Stimulated activated CD8-positive, alpha-beta memory T cell treated with anti-CD3 and anti-CD28 coated beads, Interleukin-4, amount 100 ng/mL, for 4 hours (primary cell): ENCODE measurements around the gene MDC1.
A peak's percentile ranks its signal among the peaks of the same experiment; 100 is the strongest.
"Not testable (repeated sequence)": the region's sequence is repeated elsewhere in the genome, so short reads cannot be mapped to it uniquely, and the experiment has no call there.

Experiments
- DNase-seq, 2 donors: peaks; one replicate each; pipeline ENCODE4 v3.0.0-alpha.2; 2020; ENCODE audit warnings: low read depth in 2 of 2, low spot score in 1 of 2

MDC1 gene

DNA sequence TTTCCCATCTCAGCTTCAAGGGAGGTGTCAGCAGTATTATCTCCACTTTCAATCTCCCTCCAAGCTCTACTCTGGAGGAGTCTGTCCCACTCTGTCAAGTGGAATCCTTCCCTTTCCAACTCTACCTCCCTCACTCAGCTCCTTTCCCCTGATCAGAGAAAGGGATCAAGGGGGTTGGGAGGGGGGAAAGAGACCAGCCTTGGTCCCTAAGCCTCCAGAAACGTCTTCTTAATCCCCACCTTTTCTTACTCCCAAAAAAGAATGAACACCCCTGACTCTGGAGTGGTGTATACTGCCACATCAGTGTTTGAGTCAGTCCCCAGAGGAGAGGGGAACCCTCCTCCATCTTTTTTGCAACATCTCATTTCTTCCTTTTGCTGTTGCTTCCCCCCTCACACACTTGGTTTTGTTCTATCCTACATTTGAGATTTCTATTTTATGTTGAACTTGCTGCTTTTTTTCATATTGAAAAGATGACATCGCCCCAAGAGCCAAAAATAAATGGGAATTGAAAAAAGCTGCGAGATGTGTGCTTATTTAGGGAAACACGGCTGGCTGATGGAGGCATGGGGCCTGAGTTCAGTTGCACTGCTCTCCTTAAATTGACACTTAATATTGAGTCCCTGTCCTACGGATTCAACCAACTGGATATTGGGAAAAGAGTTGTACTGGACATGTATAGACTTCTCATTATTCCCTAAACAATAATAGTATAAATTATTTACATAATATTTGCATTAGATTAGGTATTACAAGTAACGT is 8.0 kb upstream of the MDC1 start:
- no peak for DNase-seq

DNA sequence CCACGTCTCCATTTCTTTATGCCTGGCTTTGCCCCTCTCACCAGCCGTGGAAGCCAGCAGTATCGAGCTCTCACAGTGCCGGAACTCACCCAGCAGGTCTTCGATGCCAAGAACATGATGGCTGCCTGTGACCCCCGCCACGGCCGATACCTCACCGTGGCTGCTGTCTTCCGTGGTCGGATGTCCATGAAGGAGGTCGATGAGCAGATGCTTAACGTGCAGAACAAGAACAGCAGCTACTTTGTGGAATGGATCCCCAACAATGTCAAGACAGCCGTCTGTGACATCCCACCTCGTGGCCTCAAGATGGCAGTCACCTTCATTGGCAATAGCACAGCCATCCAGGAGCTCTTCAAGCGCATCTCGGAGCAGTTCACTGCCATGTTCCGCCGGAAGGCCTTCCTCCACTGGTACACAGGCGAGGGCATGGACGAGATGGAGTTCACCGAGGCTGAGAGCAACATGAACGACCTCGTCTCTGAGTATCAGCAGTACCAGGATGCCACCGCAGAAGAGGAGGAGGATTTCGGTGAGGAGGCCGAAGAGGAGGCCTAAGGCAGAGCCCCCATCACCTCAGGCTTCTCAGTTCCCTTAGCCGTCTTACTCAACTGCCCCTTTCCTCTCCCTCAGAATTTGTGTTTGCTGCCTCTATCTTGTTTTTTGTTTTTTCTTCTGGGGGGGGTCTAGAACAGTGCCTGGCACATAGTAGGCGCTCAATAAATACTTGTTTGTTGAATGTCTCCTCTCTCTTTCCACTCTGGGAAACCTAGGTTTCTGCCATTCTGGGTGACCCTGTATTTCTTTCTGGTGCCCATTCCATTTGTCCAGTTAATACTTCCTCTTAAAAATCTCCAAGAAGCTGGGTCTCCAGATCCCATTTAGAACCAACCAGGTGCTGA is 7.0 kb upstream of the MDC1 start:
- DNase-seq = not testable (repeated sequence)

DNA sequence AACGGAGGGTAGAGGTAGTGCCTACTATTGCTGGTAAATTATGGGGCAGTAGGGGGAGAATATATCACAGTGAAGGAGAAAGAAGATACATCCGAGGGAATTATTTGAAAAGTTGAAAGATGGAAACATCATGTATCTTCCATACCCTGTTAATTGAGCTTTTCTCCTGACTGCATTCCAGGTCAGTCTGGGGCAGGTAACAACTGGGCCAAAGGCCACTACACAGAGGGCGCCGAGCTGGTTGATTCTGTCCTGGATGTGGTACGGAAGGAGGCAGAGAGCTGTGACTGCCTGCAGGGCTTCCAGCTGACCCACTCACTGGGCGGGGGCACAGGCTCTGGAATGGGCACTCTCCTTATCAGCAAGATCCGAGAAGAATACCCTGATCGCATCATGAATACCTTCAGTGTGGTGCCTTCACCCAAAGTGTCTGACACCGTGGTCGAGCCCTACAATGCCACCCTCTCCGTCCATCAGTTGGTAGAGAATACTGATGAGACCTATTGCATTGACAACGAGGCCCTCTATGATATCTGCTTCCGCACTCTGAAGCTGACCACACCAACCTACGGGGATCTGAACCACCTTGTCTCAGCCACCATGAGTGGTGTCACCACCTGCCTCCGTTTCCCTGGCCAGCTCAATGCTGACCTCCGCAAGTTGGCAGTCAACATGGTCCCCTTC is 6.2 kb upstream of the MDC1 start:
- DNase-seq = not testable (repeated sequence)

DNA sequence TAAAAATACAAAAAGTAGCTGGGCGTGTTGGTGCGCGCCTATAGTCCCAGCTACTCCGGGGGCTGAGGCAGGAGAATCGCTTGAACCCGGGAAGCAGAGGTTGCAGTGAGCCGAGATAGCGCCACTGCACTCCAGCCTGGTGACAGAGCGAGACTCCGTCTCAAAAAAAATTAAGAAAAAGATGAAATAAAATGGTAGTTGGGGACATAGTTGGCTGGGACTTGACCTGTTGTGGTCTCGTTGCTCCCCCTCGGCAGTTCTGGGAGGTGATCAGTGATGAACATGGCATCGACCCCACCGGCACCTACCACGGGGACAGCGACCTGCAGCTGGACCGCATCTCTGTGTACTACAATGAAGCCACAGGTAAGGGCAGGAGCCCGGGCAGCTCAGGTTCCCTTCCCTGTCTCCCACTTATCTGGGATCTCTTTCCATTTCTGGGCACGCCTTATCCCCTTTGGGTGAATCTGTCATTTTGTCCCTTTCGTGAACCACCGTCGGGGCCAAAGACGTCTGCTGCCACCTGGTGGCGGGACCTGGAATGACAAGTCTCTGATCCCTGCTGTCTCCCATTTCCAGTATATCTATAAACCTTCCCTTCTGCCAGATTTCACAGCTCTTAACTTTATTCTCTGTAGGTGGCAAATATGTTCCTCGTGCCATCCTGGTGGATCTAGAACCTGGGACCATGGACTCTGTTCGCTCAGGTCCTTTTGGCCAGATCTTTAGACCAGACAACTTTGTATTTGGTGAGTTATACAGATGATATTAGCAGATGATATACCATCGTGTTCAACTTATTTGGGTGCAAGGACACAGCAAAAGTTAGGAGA is 5.4 kb upstream of the MDC1 start:
- peak; percentile 64 to 83 for DNase-seq

DNA sequence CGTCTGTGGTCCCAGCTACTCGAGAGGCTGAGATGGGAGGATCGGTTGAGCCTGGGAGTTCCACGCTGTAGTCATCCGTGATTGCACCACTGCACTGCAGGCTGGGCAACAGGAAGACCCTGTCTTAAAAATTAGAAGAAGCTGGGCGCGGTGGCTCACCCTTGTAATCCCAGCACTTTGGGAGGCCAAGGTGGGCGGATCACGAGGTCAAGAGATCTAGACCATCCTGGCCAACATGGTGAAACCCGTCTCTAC is 4.9 kb upstream of the MDC1 start:
- not testable (repeated sequence) for DNase-seq

DNA sequence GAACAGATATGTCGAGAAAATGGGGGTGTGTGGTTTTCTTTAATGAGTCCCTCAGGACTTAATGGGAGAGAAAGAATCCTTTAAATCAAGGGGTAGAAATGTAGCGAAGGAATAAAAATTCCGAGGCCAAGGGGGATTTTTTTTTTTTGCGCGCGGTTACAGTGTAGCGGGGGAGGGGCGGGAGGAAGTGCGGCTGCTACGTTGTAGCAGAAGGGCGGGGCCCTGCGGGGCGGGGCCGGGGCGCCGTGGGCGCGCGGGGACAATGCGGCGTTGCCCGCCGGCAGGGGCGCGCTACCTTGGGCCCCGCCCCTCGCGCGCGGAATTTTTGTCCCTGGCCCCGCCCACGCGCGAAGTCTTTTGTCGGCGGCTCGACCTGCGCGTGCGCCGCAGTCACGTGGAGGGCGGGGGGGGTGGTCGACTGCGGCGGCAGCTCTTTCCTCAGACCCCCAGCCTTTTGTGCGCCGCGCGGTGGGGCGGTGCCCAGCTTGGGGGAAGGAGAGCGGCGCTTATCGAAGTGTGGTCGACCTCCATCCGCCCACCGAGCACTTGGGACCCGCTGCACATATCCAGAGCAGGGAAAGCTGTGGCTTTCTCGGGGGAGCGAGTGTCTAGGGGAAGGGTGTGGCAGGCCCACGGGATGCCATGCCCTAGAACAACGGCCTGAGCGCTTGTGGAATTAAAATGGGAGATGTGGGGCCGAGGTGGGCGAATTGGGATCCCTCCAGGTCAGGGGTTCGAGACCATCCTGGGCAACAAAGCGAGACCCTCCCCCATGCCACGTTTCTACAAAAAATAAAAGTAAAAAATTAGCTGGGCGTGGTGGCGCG is 4.3 kb upstream of the MDC1 start:
- DNase-seq = peak; percentile 91 to 94

DNA sequence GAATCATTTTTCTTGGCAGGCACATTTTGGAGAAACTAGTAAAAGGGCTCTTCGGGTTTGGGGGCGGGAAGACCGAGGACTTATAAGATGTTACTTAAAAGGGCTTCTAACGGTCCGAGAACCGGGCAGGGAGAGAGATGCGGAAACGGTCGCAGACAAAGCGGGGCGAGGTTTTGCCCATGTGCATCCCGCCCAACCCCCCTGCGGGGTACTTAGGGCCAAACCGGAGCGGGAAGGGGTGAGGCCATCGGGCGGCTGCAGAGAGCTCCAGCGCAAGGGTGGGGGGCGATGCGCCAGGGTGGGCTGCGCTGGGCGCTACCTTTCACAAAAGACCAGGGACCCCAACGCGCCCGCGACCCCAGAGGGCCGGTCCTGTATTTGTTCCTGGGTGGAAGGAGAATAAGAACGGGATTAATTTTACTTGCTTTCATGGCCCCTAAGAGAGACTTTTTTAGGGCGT is 3.7 kb upstream of the MDC1 start:
- peak in 1 of 2 donors; percentile 35 for DNase-seq

DNA sequence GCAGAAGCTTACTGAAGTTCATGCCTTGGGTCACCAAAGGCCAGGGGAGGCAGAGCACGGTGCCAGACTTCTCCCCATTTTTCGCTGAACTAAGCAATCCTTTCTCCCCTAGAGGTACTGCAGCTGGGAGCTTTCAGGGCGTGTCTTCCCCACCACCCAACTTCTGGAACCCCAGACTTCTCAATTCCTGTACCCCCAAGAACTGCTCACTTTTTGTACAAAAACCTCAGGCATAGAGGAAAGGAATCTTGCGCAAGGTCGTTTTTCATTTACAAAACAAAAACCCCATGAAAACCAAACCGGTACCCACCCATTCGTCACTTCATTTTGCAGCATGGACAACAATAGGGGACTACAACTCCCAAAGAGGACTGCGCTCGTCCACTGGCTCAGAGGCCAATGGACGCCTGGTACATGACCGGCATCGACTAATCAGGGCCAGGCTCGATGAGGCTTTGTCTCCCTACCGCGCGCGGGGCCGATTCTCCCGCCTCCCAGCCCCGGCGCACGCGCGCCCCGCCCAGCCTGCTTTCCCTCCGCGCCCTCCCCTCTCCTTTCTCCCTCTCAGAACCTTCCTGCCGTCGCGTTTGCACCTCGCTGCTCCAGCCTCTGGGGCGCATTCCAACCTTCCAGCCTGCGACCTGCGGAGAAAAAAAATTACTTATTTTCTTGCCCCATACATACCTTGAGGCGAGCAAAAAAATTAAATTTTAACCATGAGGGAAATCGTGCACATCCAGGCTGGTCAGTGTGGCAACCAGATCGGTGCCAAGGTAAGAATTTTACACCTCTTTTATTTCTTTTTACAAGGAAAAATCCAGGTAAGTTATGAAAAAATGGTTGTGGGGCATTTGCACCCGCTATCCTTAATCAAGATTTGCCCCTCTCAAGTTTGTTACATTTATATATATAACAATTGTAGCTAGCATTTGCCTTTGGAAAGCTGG is 3.0 kb upstream of the MDC1 start, which contains the start of gene TUBB:
Gene TUBB, plus strand, starts transcription at position 562 of the 947 bp plus-strand sequence. Its CDS starts 155 bp downstream, at position 717.
- peak; percentile 82 to 87 for DNase-seq

DNA sequence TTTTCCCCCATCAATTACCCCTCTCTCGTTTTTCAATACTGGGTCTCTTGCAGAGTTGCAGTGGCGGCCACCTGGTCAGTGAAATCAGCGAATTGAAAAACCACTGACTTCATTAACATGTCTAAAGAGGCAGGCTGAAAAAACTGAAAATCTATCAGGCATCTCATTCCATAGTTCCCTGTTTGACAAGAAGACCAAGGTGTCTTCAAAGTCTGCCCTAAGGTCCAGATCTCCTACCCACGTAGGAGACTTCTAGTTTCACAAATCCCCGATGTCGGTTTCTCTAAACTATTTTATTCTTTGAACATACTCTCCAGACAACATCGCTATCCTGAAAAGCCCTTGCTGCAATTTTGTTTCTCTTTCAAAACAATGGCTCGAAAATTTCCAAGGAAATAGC is 2.3 kb upstream of the MDC1 start:
- no peak for DNase-seq

DNA sequence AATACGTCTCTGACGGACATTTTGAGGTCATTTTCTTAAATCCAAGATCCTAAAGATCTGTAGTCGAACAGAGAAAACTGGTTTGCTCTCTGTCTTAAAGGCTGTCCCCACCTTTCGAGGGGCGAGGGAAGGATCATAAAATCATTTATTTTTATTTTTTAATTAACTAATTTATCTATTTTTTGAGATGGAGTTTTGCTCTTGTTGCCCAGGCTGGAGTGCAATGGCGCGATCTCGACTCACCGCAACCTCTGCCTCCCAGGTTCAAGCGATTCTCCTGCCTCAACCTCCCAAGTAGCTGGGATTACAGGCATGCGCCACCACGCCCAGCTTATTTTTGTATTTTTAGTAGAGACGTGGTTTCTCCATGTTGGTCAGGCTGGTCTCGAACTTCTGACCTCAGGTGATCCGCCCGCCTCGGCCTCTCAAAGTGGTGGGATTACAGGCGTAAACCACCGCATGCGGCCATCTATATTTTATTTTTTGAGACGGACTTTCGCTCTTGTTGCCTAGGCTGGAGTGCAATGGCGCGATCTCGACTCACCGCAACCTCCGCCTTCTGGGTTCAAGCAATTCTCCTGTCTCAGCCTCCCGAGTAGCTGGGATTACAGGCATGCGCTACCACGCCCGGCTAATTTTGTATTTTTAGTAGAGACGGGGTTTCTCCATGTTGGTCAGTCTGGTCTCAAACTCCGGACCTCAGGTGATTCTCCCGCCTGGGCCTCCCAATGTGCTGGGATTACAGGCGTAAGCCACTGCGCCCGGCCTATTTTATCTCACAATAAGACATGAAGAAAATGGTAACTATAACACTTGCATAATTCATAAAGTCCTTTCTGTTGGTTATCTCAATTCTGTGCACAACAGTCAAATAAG is 1.0 kb upstream of the MDC1 start:
- not testable (repeated sequence) for DNase-seq

DNA sequence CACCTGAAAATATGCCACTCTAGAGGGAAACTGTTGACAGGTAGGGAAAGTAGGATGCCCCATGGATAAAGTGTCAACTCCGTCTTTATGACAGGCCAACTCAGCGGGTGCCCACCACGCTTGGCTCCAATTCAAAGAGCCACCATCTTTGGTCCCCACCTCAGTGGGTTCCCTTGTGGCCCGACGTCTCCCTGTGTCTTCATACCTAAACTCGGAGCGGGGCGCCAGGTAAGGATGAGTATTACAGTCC is 277 bp downstream of the MDC1 start:
- no peak for DNase-seq

DNA sequence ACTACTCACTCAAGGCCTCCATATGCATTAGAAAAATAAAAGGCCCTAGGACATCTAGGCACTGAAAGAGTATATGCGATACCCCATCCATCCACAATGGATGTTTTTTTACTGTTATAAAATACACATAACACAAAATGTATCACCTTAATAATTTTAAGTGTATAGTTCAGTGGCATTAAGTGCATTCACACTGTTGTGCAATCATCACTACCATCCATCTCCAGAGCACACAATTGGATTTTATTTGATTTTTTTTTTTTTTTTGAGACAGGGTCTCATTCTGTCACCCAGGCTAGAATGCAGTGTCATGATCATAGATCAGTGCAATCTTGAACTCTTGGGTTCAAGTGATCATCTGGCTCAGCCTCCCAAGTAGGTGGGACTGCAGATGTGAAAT is 2.8 kb downstream of the MDC1 start:
- DNase-seq = no peak

DNA sequence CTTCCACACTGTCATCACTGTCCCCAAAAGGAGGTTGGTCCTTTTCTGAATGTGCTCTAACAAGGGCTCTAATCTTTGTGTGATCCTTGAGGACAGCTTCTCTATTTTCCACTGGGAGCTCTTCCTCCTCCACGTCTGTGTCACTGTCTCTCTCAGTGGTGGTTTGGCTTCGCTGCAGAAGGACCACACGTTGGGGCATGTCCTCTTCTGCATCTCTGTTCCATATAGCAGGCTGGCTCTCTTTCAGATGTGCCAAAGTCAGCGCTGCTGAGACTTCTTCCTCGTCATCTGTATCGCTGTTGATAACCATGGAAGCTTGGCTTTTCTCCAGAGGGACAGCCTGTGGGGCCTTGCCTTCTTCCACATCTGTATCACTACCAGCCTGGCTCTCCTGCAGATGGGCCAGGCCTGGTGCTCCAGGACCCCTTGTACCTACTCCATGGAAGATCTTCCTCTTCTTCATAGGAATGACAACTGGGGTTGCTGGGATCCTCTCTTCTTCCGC is 4.6 kb downstream of the MDC1 start:
- DNase-seq = no peak

DNA sequence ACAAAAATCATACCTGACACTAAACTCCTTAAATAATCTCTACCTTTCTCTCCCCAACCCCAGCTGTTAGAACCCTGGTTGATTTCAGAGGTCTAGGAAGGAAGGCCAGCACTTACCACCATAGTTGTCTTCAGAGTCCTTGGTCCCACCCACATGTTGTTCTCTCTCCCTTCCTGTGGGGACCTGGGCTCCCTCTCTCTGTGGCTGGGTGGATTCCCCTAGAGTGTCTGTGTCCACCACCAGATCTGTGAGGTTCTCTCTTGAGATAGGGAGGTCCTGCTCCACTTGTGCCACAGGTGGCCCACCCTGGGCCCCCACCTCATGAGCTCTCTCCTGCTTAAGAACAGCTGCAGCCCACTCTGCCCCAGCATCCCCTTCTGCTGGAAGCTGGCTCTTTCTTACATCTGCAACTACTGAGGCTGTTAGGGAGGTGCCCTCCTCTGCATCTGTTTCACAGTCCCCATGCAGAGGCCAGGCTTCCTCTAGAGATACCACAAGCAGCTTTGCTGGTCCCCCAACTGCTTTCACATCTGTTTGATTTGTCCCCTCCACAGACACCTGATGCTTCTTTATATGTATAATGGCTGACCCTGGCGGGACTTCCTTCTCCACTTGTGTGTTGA is 5.2 kb downstream of the MDC1 start:
- DNase-seq = no peak

DNA sequence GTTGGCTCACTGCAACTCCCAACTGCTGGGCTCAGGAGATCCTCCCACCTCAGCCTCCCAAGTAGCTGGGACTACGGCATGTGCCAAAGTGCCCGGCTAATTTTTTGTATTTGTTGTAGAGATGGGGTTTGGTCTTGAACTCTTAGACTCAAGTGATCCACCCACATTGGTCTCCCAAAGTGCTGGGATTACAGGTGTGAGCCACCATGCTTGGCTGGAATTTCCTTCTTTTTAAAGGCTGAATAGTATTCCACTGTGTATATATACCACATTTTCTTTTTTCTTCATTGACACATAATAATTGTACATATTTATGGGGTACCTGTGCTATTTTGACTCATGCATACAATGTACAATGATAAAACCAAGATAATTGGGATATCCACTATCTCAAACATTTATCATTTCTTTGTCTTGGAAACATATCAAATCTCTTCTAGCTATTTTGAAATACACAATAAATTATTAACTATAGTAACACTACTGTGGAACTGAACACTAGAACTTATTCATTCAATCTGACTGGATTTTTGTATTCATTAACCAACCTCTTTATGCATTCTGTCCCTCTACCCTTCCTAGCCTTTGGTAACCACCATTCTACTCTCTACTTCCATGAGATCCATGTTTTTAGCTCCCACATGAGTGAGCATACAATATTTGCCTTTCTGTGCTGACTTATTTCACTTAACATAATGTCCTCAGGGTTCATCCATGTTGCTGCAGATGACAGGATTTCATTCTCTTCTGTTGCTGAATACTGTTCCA is 7.8 kb downstream of the MDC1 start:
- DNase-seq = no peak

DNA sequence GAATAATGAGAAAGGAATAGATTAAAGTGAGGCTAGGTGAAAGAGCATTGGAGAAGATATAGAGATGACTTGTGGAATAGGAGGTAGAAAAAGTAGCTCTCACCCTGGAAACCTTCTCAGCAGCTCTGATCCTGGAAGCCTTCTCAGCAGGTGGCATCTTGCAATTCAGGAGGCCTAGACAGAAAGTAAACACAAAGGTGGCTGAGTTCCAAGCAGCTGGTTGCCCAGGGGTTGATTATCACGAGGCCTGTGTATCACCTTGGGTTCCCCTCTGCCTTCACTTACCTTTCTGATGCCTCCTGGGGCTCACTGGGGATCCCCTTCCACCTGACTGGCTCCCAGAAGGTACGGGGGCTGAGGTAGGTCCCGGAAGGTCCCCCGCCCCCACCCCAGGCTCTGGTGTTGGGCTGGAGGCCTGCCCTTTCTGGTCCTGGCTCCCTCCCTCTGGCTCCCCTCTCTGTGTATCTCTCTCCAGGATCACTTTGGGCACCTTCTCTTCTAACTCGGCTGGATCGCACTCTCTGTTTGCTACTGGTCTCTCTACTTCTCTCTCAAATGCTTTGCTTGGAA is 9.7 kb downstream of the MDC1 start:
- DNase-seq = no peak

DNA sequence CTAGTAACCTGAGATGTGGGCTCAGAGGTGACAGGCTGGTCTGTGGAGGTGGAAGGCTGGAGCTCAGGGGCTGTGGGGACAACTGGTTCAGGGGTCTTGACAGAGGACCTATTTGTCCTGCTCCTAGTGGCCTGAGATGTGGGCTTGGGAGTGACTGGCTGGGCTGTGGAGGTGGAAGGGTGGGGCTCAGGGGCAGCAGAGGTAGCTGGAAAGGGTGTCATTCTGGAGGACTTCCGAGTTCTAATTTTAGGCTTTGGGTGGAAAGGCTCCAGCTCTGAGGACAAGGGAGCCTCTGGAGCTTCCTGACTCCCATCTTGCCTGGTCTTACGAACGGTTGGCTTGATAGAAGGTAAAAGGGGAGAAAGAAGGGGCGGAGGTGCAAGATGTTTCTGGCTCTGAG is 11.5 kb downstream of the MDC1 start:
- DNase-seq = no peak
